Measurements from ENCODE around the gene DNAI4.

DNAI4 gene

DNA sequence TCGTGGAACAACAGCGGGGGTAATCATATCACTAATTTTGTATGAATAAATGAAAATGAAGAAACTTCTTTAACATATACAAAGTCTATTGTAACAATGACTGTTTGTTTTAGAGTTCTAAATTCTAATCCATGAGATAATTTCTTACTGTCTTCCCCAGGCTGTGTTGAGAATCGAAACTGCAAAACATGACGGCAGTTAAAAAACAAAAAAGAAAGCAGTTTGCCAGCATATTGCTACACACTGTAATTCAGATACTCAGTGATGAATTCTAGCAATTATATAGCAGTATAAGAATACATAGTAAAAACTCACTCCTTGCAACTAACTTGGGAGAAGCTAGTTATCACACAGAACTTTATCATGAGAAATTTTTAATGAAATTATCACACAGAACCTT lies 145.7 kb downstream of the DNAI4 start:
- peak; percentile 11 for DNase-seq (ENCODE audit: low read depth)
- H3K4me3 ChIP-seq (ENCODE audit: low read depth, low read length): no peak overlapping the region
- TF ChIP-seq, protein P1, sequence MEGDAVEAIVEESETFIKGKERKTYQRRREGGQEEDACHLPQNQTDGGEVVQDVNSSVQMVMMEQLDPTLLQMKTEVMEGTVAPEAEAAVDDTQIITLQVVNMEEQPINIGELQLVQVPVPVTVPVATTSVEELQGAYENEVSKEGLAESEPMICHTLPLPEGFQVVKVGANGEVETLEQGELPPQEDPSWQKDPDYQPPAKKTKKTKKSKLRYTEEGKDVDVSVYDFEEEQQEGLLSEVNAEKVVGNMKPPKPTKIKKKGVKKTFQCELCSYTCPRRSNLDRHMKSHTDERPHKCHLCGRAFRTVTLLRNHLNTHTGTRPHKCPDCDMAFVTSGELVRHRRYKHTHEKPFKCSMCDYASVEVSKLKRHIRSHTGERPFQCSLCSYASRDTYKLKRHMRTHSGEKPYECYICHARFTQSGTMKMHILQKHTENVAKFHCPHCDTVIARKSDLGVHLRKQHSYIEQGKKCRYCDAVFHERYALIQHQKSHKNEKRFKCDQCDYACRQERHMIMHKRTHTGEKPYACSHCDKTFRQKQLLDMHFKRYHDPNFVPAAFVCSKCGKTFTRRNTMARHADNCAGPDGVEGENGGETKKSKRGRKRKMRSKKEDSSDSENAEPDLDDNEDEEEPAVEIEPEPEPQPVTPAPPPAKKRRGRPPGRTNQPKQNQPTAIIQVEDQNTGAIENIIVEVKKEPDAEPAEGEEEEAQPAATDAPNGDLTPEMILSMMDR (IDR thresholded peaks at IDR 0.05; ENCODE audit: insufficient read depth, low read depth, low read length, missing control alignments): no peak

- H3K4me3 ChIP-seq (ENCODE audit: low read depth, low read length): no peak overlapping the region
- DNase-seq (ENCODE audit: low read depth): no peak
- TF ChIP-seq, protein P1 (IDR thresholded peaks at IDR 0.05; ENCODE audit: insufficient read depth, low read depth, low read length, missing control alignments): no peak
Observed at GRCh38 chr1:66778266-66778665, 146.4 kb downstream of the DNAI4 start.

GRCh38 chr1:66777831-66778230 lies 146.8 kb downstream of the DNAI4 start:
- no peak overlapping the region for H3K4me3 ChIP-seq (ENCODE audit: low read depth, low read length)
- TF ChIP-seq, protein P1 (IDR thresholded peaks at IDR 0.05; ENCODE audit: insufficient read depth, low read depth, low read length, missing control alignments): no peak
- DNase-seq (ENCODE audit: low read depth): no peak

- TF ChIP-seq, protein P1 (IDR thresholded peaks at IDR 0.05; ENCODE audit: insufficient read depth, low read depth, low read length, missing control alignments): no peak
- H3K4me3 ChIP-seq (ENCODE audit: low read depth, low read length): no peak overlapping the region
- DNase-seq (ENCODE audit: low read depth): no peak
Observed at GRCh38 chr1:66775646-66776045, 149.0 kb downstream of the DNAI4 start.

DNA sequence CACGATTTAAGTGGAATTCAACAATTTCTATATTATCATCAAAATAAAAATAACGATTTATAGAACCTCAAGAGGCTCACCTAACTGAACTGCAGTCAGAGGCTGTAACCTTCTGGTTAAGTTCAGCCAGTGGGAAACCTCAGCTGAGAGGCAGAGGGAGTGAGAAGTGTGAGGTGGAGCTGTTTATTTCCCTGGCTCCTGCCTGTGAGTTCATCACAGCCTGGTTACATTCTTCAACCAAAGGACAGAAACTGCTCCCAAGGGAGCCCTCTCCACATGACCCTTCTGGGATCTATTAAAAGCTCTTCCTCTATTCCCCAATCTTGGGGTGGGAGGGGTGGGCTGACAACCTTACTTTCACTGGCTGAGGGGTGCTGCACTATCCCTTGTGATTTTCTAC lies 150.2 kb downstream of the DNAI4 start:
- TF ChIP-seq, protein P1 (IDR thresholded peaks at IDR 0.05; ENCODE audit: insufficient read depth, low read depth, low read length, missing control alignments): no peak
- DNase-seq (ENCODE audit: low read depth): no peak
- no peak overlapping the region for H3K4me3 ChIP-seq (ENCODE audit: low read depth, low read length)

GRCh38 chr1:66773227-66773626 lies 151.4 kb downstream of the DNAI4 start:
- DNase-seq (ENCODE audit: low read depth): no peak
- TF ChIP-seq, protein P1 (IDR thresholded peaks at IDR 0.05; ENCODE audit: insufficient read depth, low read depth, low read length, missing control alignments): no peak
- H3K4me3 ChIP-seq (ENCODE audit: low read depth, low read length): no peak overlapping the region

DNA sequence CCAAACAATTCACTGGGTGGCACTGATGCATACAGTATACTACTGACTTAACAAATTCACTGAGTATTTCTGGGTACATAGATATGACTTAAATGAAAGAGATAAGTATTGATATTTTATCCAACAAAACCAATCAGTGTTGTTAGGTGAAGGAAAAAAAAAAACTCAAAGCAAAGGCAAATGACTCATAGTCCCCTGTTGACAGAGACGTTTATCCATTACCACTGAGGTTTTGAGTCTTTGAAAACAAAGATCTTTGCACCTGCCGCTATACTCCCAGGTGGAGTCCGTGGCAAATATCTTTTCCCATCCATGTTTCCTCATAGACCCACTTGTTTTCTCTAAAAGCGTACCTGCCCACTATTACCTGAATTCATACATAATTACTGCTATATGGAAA lies 154.0 kb downstream of the DNAI4 start:
- TF ChIP-seq, protein P1 (IDR thresholded peaks at IDR 0.05; ENCODE audit: insufficient read depth, low read depth, low read length, missing control alignments): no peak
- DNase-seq (ENCODE audit: low read depth): no peak
- no peak overlapping the region for H3K4me3 ChIP-seq (ENCODE audit: low read depth, low read length)

Data from GM12865 (cell line).